ENCODE data around the gene RAB33B.

GRCh38 chr4:139481465-139481864, 27.5 kb downstream of the RAB33B start:
- TF ChIP-seq CTCF (IDR thresholded peaks at IDR 0.05; ENCODE audit: low read depth, low read length, poor library complexity, severe bottlenecking) (no peak), EZH2phosphoT487 (IDR thresholded peaks at IDR 0.05; ENCODE audit: borderline replicate concordance, low read length) (no peak)

All from DOHH2 (cell line).